HPDE6-E6E7 (cell line): ENCODE measurements around the gene SRGAP2C.
A peak's percentile ranks its signal among the peaks of the same experiment; 100 is the strongest.
"Not testable (repeated sequence)": the region's sequence is repeated elsewhere in the genome, so short reads cannot be mapped to it uniquely, and the experiment has no call there.

ENCODE experiments used
- DNase-seq: peaks from one replicate; pipeline ENCODE4 v3.0.0; 2011; ENCODE audit warnings: missing footprints; ENCODE audit errors: extremely low spot score

SRGAP2C gene

DNA sequence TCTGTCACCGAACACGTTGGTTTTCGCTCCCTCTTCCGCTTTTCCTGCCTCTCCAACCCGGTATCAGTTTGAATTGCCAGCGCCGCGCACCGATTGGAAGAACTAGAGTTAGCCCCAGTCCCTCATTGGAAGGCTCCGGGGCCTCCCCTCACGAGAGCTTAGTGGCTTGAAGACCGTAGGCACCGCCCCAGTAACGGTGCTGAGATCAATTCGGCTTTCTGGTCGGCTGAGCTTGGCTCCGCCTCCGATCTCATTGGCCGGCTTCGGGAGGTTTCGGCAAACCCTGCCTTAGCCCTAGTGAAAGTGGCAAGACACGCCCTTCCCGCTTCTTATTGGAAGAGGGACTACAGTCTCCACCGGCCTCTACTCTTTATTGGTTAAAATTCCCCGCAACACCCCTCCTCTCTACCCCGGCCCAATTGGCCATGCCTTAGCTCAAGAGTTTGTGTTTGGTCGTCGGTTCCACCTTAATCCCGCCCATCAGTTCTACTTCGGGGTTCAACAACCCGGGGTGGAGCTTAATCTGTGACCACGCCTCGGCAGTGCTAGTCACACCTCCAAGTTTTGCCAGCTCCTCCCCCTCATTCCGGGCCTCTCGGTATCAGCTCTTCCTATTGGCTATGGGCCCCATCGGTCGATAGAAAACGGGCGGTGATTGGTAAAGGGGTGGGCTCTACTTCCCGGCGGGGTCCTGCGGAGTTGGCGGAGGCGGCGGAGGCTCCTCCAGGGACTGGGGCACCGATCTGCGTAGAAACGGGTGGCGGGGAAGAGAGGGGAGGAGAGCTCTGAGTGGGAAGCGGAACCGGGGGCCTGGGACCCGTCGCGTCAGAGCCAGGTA lies at the start of gene SRGAP2C, which contains the start of gene FAM72B:
TSS of gene SRGAP2C (plus strand) at position 686 of the 838 bp plus-strand sequence. CDS start 2,472 bp downstream, outside the sequence.
TSS of gene FAM72B (minus strand) at position 51 of the 838 bp plus-strand sequence. CDS start 851 bp downstream, outside the sequence.
- peak; percentile 67 for DNase-seq

DNA sequence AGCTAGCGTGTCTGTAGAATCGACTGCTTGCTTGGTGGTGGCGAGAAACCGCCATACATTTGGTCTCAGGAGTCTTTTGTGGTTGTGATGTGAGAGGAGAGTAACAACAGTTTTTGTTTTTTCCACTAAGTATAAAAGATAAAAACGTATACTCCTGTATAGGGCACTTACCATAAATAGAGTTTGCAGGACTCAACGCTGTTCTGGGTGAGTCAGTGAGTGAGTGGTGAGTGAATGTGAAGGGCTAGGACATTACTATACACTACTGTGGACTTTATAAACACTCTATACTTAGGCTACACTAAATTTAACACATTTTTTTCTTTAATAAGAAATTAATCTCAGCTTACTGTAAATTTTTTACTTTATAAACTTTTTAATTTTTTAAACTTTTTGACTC lies 44.4 kb upstream of the SRGAP2C start:
- not testable (repeated sequence) for DNase-seq

DNA sequence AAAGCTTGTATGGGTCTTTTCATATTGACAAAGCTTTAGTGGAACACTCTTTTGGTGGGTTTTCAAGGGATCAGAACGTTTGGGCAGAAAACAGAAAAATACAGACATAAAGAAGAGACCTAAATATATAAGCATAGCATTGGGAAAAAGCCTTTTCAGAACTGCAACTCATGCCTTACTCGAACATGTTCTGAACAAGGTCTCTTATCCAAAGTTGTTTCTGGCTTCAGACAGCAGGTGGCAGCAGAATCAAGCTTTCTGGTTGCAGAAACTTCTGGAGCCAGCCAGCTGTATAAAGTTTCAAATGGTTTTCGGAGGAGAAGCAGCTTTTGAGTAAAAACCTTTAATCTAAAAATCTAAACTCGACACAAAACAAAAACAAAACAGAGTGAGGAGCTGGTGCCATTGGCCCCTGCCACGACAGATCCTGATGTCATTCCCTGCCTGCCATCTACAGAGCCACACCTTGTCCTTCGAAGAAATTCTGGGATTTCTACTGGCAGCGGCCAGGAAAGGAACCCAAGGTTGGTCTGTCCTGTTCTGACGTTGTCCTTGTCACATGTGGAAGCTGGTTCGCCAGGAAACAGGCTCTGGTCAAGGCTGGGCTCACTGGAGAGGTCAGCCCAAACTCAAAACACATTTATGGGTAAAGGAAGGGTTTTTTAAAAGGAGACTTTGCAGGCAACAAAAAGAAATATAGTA lies 36.1 kb upstream of the SRGAP2C start:
- not testable (repeated sequence) for DNase-seq

DNA sequence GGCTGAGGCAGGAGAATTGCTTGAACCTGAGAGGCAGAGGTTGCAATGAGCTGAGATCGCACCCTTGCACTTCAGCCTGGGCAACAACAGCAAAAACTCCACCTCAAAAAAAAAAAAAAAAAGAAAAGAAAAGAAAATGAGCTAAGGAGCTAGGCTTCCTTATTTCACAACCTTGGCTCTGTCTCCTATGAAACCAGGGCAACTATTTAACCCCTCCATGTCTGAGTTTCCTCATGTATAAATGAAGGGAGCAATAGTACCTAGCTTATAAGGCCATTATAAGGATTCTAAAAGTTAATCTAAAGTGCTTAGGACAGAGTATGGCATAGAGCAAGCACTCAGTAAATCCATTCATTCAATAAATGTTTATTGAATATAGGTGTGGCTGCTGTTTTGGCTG lies 33.5 kb upstream of the SRGAP2C start:
- not testable (repeated sequence) for DNase-seq

DNA sequence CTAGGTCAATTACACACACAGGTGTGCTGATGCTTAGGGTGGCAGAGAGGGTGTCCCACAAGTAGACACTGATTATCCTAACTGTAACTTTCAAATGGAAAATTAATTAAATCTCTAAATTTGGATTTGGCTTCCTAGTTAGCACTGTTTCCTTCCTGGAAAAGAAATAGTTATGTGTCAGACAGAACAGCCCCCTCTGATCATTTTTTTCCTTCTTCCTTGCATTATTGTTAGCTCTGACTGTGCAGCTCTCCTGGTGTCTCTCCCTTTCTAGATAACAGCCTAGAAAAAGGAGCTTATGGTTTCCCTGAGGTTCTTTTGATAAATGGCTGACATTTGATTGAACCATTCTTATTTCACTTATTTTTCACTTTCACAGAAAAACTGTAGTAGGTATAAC lies 32.0 kb upstream of the SRGAP2C start:
- DNase-seq, result not testable (repeated sequence)

DNA sequence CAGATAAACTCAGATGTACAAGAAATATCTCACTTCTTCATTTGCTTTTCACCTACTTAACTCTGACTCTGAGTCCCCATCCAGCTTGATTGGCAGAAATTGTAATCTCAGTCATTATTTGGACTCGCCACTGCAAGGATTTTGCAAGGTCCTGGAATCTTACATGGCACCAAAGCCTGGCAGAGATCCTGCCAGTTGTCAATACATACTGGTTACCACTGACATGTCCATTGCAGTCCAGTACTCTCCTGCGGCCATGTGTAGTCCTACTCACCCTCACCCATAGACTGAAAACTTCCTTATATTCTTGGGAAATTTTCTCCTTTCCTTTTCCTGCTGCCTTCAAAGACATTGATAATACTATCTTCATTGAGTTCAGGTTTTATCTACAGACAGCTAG lies 30.0 kb upstream of the SRGAP2C start:
- DNase-seq, result not testable (repeated sequence)

DNA sequence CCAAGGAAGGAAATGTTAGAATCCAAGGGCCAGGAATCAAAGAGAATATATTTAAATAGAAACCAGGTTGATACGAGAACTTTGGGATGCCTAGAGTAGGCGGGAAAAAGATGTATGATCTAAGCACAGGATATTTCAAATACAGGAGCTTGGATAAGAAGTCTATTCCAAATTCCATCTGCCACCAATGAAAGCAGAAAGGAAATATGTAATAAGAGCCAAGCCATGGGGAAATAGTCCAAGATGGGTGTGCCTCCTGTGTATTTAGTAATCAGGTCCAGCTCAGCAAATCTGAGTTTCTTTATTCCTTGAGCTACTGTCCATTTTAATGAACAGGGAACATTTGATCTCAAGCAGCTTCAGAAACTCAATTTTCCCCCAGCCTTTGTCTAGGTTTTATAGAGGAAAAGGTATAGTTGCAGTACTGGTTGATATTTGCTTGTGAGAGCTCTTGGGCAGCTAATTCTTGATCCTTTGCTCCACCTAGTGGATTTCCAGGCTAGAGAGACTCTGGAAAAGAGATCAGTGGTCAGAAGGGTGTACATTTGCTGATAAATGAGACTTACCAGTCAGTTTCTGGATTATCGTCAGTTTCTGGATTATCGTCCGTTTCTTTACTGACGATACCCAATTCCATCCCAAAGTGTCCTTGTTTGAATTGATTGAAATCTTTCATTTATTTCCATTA lies 29.0 kb upstream of the SRGAP2C start:
- not testable (repeated sequence) for DNase-seq

DNA sequence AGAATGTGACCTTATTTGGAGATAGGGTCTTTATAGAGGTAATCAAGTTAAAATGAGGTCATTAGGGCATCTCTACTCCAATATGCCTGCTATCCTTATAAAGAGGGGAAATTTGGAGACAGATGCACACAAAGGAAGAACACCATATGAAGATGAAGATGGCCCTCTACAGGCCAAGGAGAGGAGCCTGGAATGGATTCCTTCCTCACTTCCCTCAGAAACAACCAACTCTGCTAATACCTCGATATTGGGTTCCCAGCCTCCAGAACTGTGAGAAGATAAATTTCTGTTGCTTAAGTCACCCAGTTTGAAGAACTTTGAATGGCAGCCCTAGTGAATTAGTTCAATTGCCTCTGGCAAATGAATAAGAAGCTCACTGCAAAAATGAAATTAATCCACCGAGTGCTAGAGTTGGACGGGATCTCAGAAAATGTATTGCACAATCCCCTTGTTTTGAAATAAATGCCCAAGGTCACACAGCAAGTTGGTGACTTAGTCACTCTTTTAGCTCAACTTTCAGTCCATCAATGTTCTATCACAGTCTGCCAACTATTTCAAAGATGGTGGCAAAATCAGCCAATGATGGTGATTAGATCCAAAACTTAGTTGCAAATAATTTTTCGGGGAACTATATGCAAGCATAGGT lies 27.7 kb upstream of the SRGAP2C start:
- DNase-seq, result not testable (repeated sequence)

DNA sequence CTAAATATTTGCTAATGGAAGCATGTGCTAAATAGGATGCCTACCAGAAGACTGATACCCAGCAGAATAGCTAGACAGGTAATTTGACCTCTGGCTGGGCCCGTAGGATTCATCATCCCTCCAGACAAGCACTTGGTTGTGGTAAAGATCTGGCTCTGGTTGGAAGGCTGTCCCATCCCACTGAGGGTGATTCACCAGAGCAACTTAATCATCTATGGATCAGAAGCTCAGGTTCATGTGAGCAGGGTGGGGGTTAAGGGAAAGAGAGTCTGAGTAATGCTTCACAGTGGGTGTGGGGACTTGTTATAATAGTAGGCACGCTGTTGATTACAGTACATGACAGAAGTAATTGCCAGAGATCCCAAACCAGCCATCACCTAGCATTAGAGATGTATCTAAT lies 27.2 kb upstream of the SRGAP2C start:
- not testable (repeated sequence) for DNase-seq

DNA sequence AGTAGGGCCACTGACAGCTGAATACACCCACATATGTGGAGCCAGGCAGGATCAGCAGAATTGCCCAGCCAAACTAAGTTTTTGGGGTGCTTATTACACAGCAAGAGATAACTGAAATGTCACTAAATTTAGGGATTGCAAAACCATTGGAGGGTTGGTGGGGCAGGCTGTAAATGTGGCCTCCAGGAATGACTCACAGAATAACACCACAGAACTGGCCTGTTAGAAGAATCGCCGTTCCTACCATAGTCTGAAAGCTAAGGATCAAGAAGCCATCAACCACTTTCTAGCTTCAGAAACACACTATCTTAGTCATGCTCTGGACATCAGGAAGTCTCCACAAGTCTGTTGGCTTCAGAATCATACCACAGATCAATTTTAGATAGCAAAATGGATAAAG lies 24.7 kb upstream of the SRGAP2C start:
- DNase-seq, result not testable (repeated sequence)

DNA sequence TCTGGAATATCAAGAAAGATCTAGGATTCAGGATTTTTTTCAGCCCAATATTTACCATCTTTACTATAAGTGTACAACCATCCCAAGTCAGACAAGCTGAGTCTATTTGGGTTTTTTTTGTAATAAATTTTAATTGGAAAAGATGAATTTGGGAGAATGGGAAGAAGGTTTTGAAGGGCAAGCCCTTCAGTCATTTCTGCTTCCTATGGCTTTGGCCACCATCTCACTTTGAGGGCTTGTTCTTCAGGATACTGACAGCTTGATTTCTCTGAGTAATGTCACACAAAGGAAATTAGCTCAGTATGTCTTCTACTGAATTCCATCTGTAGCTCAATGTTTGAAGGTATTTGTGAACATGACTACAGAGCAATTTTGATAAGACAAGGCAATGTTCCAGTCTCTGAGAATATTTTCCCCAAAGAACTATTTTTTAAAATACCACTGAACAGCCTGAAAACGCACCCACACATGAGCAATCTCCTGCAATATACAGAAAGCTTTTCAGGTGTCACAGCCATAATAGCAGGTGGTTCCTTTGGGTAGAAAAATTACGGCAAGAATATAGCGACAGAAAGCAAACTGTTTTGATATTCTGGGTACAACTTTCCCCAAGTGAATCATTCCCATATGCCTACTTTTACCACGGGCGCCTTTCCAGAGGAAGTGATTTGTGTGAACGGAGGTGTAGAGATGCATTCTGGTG lies 23.4 kb upstream of the SRGAP2C start:
- not testable (repeated sequence) for DNase-seq

DNA sequence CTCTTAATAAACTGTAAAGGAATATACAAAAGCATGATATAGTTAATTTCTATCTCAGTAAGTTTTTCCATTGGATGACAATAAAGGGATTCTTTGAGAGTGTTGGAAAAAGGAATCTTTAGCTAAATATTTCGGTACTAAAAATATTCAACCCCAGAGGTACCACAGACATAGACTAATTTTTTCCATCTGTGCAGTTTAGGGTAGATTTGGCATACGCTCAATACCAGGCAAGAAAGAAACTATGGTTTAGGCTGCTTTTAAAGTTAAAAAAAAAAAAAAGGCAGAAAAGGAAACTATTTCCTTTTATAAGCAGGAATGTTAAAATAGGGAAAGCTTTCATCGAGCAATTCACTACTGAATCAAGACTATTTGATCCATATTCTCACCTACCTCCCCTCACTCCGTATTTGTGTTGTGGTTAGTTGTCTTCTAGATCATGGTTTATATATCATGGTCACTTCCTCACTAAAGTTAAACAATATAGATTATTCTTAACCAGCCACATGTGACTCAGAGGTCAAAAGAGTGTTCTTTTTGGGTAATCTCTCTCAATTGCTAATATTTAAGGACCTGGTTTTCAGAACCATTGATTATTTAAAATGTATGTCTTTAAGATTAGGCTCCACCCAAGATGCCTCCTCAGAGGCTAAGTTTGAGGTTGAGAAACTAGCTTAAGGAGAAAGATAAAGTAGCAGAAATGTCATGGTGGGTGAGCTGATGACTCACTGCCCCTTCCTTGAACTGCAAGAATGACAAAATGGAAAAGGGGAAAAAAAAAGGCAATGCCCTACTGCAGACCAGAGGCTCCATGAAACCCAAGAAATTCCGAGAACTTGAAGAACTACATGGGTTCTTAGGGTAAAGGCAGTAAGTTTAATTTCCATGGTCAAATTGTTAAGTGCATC lies 20.7 kb upstream of the SRGAP2C start:
- DNase-seq, result not testable (repeated sequence)

DNA sequence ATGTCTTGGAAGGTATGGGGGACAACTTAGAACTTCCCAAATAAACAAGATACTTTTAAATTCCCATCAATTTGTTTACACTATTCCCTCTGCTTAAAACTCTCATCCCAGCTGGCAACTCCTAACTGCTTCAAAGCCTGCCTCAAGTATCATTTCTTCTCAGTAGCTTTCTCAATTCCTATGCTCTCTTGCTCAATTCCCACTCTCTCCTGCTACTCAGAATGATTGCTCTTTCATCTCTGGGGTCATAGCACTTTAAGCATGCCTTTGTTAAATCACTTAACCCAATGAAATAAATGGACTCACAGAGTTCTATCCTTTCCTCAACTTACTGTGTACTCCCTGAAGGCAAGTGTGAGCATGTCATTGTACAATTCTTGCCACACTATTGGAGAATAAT lies 19.5 kb upstream of the SRGAP2C start:
- DNase-seq, result not testable (repeated sequence)

DNA sequence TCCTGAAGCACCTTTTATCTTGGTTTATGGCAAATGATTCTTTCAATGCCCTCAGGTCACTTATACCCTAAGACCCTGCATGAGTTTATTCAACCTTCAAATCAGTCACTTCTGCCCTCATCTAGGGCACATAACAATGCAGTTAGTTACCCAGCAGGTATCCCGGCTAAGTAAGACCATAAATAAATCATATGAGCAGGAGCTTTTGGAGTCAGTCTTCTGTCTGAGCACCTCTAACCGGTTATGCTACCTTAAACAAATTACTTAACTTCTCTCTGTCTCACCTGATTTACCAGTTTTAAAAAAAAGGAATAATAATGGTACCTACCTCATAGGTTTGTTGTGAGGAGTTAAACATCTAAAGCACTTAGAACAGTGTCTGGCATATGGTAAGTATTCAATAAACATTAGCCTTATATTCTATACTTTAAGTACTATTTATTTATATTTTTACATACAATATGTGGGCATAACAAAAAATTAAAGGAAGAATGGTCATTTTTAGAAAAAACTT lies 17.5 kb upstream of the SRGAP2C start:
- DNase-seq, result not testable (repeated sequence)

DNA sequence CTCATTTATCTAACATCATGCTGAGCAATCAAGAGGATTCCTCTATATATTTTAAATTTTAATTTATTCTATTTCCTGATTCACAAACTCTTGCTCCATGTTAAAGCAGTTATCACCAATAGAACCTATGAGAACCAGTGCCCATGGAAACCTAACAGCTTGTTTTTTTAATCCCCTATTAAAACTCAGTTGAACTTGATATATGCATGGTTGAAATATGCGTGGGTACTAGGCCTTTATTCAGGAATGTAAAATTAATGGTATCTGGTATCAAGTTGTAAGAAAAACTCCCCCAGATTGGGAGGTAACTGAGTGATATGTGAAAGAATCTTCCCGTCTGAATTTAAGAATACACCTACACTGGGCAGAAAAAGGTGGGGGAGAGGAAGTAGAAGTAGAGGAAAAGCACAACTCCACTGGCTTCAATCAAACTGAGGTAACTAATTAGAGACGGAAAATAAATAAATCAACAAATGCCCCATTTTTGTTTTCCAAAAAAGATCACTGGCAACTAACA lies 16.6 kb upstream of the SRGAP2C start:
- DNase-seq, result not testable (repeated sequence)

DNA sequence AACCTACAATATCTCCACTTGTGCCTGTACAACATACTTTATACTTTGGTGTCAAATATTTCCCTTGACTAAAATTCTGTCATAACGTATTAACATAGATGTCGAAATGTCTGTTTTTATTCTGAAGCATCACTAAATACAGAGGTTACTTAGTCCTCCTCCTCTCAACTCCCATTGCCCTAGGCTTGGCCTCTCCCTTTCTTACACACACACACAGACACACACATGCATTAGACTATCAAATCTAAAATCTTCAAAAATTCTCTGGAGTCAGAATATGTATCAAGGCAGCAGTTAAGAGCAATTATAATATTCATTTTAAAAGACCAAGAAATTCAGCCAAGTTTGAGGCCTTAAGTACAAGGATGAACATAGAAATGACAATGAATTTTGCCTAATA lies 8.1 kb upstream of the SRGAP2C start:
- DNase-seq, result not testable (repeated sequence)

DNA sequence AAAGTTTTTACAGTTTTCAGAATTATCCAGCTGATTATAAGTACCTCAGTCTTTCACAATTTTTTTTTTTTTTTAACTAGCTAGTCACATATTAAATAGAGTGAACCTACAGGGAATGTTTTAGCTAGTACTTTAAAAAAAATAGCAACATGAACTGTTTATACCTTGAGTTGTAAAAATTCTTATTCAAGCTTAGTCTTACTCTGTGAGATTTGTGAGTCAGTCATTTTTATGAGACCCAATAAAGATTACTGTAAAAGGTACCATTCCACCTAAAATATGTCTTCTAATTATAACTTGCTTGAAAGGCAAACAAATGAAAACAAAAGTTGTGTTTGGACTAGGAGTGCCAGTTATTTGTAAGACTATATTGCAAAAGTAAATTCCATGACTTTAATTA lies 6.6 kb upstream of the SRGAP2C start:
- DNase-seq, result not testable (repeated sequence)

DNA sequence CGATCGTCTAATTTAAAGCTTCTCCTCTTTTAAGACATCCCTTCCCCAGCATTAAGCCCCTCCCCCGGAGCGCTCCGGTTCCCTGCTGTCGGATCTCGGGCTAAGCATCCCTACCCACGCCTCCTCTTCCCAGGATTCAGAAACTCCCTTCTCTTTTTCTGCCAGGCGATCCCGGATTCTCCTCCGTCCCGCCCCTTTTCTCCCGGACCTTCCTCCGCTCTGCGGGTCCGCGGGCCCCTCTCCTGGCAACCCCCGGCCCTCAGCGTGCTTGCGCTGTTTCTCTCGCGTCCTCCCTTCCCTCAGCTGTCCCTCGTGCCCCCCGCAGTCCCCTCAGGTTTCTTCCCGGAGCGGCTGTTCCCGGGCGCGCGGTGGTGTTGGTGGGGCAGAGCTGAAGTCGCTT lies 908 bp upstream of the SRGAP2C start:
- not testable (repeated sequence) for DNase-seq

DNA sequence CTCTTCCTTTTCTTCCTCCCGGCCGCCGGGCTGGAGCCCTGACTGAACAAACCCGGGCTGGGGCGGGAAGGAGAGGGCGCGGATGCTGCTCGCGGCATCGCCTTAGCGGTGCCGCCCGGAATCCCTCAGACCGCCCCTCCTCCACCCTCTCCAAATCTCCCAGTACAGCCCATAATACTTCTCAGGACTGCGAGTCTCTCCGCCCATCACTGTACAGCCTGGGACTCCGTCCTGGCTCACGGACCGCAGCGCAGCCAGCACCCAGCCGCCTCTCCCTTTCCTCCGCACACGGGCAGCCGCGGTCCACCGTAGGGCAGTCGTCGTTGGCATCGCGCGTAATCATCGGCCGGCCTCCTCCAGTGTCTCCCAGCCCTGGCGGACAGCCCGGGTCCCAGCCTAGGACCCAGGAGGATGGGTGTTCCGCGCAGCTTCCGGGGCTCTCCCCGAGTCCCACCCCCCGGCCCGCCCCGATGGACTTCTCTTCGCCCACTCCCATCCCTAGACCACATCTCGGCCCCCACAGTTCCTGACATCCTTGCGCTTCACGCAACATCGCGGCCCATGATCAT lies 449 bp downstream of the SRGAP2C start:
- not testable (repeated sequence) for DNase-seq
